T-cell (primary cell): Measurements from ENCODE around the gene JTB. TPM values are rescaled to one million over a fixed set of nuclear protein-coding genes. Genes with fewer than 3 reads are reported as not detected.
"Not testable (repeated sequence)": the region's sequence is repeated elsewhere in the genome, so short reads cannot be mapped to it uniquely, and the experiment has no call there.

Experiments used
- ATAC-seq, 4 experiments: fragments of 200-7000 bp in 3 of 4; fragments of 150-1000 bp in 1 of 4; cut with Tn5 transposase; replicated peaks in 1 of 4; 1 replicate in 3 of 4; 2 replicates in 1 of 4; pipeline ENCODE4 v1.10.0; 2021; ENCODE audit warnings: moderate library complexity in 3 of 4, mild to moderate bottlenecking in 2 of 4, moderate number of reproducible peaks in 1 of 4
- CTCF ChIA-PET, 2 donors: fragments of 300-600 bp; sonication (Branson Sonifier 250); formaldehyde crosslinking; loops; one replicate each; lab custom pipeline; 2022; ENCODE audit warnings: antibody characterized with exemption in 2 of 2; lab: Charles Lee
- POLR2A ChIA-PET, 2 donors: fragments of 300-600 bp; sonication (Branson Sonifier 250); formaldehyde crosslinking; loops; one replicate each; lab custom pipeline; 2022; ENCODE audit warnings: antibody characterized with exemption in 2 of 2; lab: Charles Lee
- DNase-seq, 35 experiments: peaks; one replicate each; pipeline versions ENCODE4 v3.0.0 to v3.0.0-alpha.2; 2013 to 2023
- H3K27ac ChIP-seq: one replicate; pipeline ENCODE4 v1.5.1; 2013; ENCODE audit warnings: low read length
- H3K27me3 ChIP-seq, 2 experiments: replicated peaks in 1 of 2; 1 replicate in 1 of 2; 2 replicates in 1 of 2; pipeline versions ENCODE4 v1.6.1 to v1.7.0; 2013; ENCODE audit warnings: low read length in 1 of 2, mixed read lengths in 1 of 2; ENCODE audit not compliant: control insufficient read depth in 2 of 2, insufficient read depth in 2 of 2; ENCODE audit errors: extremely low read depth in 1 of 2
- H3K36me3 ChIP-seq, 2 donors: 1 replicate in 1 of 2; 2 replicates in 1 of 2; pipeline versions ENCODE4 v1.6.1 to v1.7.0; 2013; ENCODE audit warnings: low read length in 1 of 2; ENCODE audit not compliant: control insufficient read depth in 2 of 2, insufficient read depth in 1 of 2; ENCODE audit errors: extremely low read depth in 1 of 2
- H3K4me1 ChIP-seq, 2 experiments: 1 replicate in 1 of 2; 2 replicates in 1 of 2; pipeline versions ENCODE4 v1.6.1 to v1.7.0; 2013; ENCODE audit warnings: low read length in 2 of 2, mixed read lengths in 1 of 2; ENCODE audit not compliant: insufficient read depth in 2 of 2, control insufficient read depth in 1 of 2; ENCODE audit errors: extremely low read depth in 1 of 2
- H3K4me3 ChIP-seq, 2 donors: 1 replicate in 1 of 2; 2 replicates in 1 of 2; pipeline versions ENCODE4 v1.5.1 to v1.7.0; 2013; ENCODE audit warnings: mild to moderate bottlenecking in 2 of 2, low read length in 1 of 2, moderate library complexity in 1 of 2; ENCODE audit not compliant: control insufficient read depth in 1 of 2; ENCODE audit errors: extremely low read depth in 1 of 2
- H3K9me3 ChIP-seq: 2 replicates; pipeline ENCODE4 v1.7.0; 2013
- H3K27ac Mint-ChIP-seq, 2 donors: one replicate each; pipeline ENCODE4 v1.8.0; 2020 to 2021; ENCODE audit warnings: mild to moderate bottlenecking in 2 of 2, mixed read lengths in 2 of 2
- H3K27me3 Mint-ChIP-seq, 2 donors: one replicate each; pipeline ENCODE4 v1.8.0; 2021 to 2022; ENCODE audit warnings: mixed read lengths in 2 of 2
- H3K36me3 Mint-ChIP-seq: one replicate; pipeline ENCODE4 v1.8.0; 2021; ENCODE audit warnings: mixed read lengths
- H3K4me1 Mint-ChIP-seq, 3 donors: one replicate each; pipeline ENCODE4 v1.8.0; 2020 to 2022; ENCODE audit warnings: mixed read lengths in 3 of 3, mild to moderate bottlenecking in 1 of 3
- H3K4me3 Mint-ChIP-seq, 3 donors: one replicate each; pipeline ENCODE4 v1.8.0; 2020 to 2022; ENCODE audit warnings: mild to moderate bottlenecking in 3 of 3, mixed read lengths in 3 of 3, moderate library complexity in 3 of 3
- H3K9me3 Mint-ChIP-seq, 3 donors: one replicate each; pipeline ENCODE4 v1.8.0; 2020 to 2022; ENCODE audit warnings: mixed read lengths in 3 of 3
- whole genome bisulfite sequencing: methylation state at CpG from one replicate; pipeline ENCODE4 v1.1.5; 2013; ENCODE audit warnings: missing lambda C conversion rate; ENCODE audit not compliant: insufficient coverage; 5-methylcytosine and 5-hydroxymethylcytosine counted together
- total RNA-seq, 35 experiments: library from RNA in 6 of 35; stranded (reverse) in 6 of 35; fragments of 120-200 nt in 1 of 35; gene quantifications; one replicate each; pipeline versions ENCODE4 v1.2.1 to v1.2.4 and lab custom pipeline; 2013 to 2026

The JTB gene
- total RNA-seq, 5 donors from 2014 or later (not counting 1 experiment from before 2014, with no cell fraction given), result 90.4 to 137 (median 129) TPM

GRCh38 chr1:153984123-153984894 is 6.8 kb upstream of the JTB start:
- Histone ChIP-seq H3K9me3 (no peaks in the 10 kb centered on the region), H3K36me3 (no peaks in the 10 kb centered on the region), H3K27ac (no peak overlapping the region), H3K4me3 (no peak overlapping the region), H3K27me3 (peaks cover 0 to 7% of the 10 kb centered on the region in 2 experiments), H3K4me1 (peaks cover 2 to 12% of the 10 kb centered on the region in 2 experiments)
- peaks cover 19 to 22% (median 19%) of the 10 kb centered on the region in 3 donors for H3K4me1 Mint-ChIP-seq
- 100% methylated on average over 2 of the region's 6 CpGs for WGBS
- H3K36me3 Mint-ChIP-seq, result no peaks in the 10 kb centered on the region
- ATAC-seq (no peak), DNase-seq (no peak)
- ChIA-PET CTCF (interaction anchor here in 1 of 2 donors (1.3 kb wide), 1 partner anchor 161 kb away, joined by 3 read pairs; no protein-coding TSS in a partner anchor), POLR2A (interaction anchor here in 1 of 2 donors (0.6 kb wide), 2 partner anchors 8 to 21 kb away, joined by 3 read pairs; partner anchors contain the start of gene SLC39A1)
- no peaks in the 10 kb centered on the region for H3K9me3 Mint-ChIP-seq
- no peak overlapping the region for H3K4me3 Mint-ChIP-seq
- H3K27me3 Mint-ChIP-seq, result peaks cover 9 to 13% of the 10 kb centered on the region in 2 donors
- H3K27ac Mint-ChIP-seq, result no peak overlapping the region

DNA sequence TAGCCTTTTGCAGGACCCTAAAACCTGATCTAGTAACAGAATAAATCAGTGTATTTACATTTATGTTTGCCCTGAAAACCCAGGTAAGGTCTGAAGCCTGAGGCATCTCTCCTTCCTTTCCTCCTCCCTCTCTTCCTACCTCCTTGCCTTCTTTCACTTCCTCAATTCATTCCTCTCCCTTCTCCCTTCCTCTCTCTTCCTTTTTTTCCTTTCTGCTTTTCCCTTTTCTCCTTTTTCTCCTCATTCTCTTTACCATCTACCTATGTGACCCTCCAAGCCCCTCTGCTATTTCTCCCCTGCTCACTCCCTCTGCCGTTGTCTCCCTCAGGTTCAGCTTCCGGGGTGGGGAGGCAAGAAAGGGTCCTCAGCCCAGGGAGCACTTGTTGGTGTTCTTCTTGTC is 4.3 kb upstream of the JTB start:
- peaks cover 7 to 18% of the 10 kb centered on the region in 2 experiments for H3K4me1 ChIP-seq
- DNase-seq, H3K36me3 ChIP-seq, H3K36me3 Mint-ChIP-seq, H3K4me3 ChIP-seq, H3K27me3 ChIP-seq, H3K4me3 Mint-ChIP-seq, CTCF ChIA-PET, H3K9me3 Mint-ChIP-seq, H3K27ac Mint-ChIP-seq, H3K27ac ChIP-seq, ATAC-seq, H3K9me3 ChIP-seq: not testable (repeated sequence)
- POLR2A ChIA-PET, result interaction anchor here in 1 of 2 donors (0.6 kb wide), 1 partner anchor 89 kb away, joined by 7 read pairs; no protein-coding TSS in a partner anchor
- Mint-ChIP-seq H3K4me1 (peaks cover 26 to 33% (median 29%) of the 10 kb centered on the region in 3 donors), H3K27me3 (peaks cover 9 to 13% of the 10 kb centered on the region in 2 donors)
- no CpG with 5 or more reads among the region's 2 CpGs for whole genome bisulfite sequencing

DNA sequence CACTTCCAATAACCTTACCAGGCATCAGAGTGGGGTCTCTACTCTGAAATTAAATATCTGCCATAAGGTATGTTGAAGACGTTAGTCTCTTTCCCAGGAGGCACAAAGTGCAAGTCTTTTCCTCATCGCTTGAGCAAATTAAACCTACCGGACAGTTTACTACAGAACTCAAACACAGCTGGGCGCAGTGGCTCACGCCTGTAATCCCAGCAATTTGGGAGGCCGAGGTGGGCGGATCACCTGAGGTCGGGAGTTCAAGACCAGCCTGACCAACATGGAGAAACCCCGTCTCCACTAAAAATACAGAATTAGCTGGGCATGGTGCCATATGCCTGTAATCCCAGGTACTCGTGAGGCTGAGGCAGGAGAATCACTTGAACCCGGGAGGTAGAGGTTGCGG is 1.6 kb upstream of the JTB start:
- not testable (repeated sequence) for H3K4me3 ChIP-seq, H3K9me3 ChIP-seq, H3K27me3 ChIP-seq, ATAC-seq, DNase-seq, H3K27ac ChIP-seq, H3K27me3 Mint-ChIP-seq, H3K9me3 Mint-ChIP-seq
- POLR2A ChIA-PET, result interaction anchor here in 1 of 2 donors (1.7 kb wide), 1 partner anchor 11 kb away, joined by 6 read pairs; no protein-coding TSS in a partner anchor
- H3K4me1 ChIP-seq, result peaks cover 15 to 28% of the 10 kb centered on the region in 2 experiments
- H3K36me3 Mint-ChIP-seq, result peaks cover 12% of the 10 kb centered on the region
- peaks cover under 1 to 18% of the 10 kb centered on the region in 2 donors for H3K36me3 ChIP-seq
- 100% methylated on average over 6 of the region's 12 CpGs for WGBS
- peak overlapping the region in 1 of 2 donors; percentile 43 for H3K27ac Mint-ChIP-seq
- H3K4me3 Mint-ChIP-seq, result peak overlapping the region; percentile 92 to 97 (median 97)
- H3K4me1 Mint-ChIP-seq, result peaks cover 32 to 33% (median 33%) of the 10 kb centered on the region in 3 donors
- CTCF ChIA-PET, result interaction anchor here in 1 of 2 donors (3.4 kb wide), 1 partner anchor 8 kb away, joined by 14 read pairs; the partner anchor contains the start of gene RAB13

- CTCF ChIA-PET, result interaction anchor here in 1 of 2 donors (0.6 to 3.4 kb wide), 7 partner anchors 8 to 32 kb away, joined by 3 to 23 read pairs (median 8); partner anchors contain the start of genes CREB3L4, DENND4B, RAB13 and RPS27
- POLR2A ChIA-PET, result interaction anchor here (0.6 to 2.9 kb wide), 6 partner anchors 11 to 344 kb away, joined by 3 to 20 read pairs (median 7); partner anchors contain the start of genes CHTOP (in 1 of the 2), CREB3L4 (in 1 of the 2) and RPS27 (in 1 of the 2)
- peaks cover 8 to 25% of the 10 kb centered on the region in 2 donors for H3K36me3 ChIP-seq
- no peaks in the 10 kb centered on the region for H3K9me3 Mint-ChIP-seq
- peaks cover 15% of the 10 kb centered on the region for H3K36me3 Mint-ChIP-seq
- H3K4me1 ChIP-seq, result peaks cover 15 to 28% of the 10 kb centered on the region in 2 experiments
- DNase-seq, result no peak
- peak overlapping the region; percentile 68 for H3K27ac ChIP-seq
- no peaks in the 10 kb centered on the region for H3K27me3 ChIP-seq
- H3K4me3 ChIP-seq, result peak overlapping the region; percentile 93 to 96
- H3K27ac Mint-ChIP-seq, result peak overlapping the region; percentile 92 to 98
- WGBS, result 57% methylated on average over 8 of the region's 9 CpGs
- no peaks in the 10 kb centered on the region for H3K9me3 ChIP-seq
- H3K4me1 Mint-ChIP-seq, result peaks cover 33 to 36% (median 34%) of the 10 kb centered on the region in 3 donors
- no peak for ATAC-seq
- peak overlapping the region; percentile 92 to 97 (median 97) for H3K4me3 Mint-ChIP-seq
- H3K27me3 Mint-ChIP-seq, result no peaks in the 10 kb centered on the region
Observed at GRCh38 chr1:153978274-153978909, 918 bp upstream of the JTB start.

DNA sequence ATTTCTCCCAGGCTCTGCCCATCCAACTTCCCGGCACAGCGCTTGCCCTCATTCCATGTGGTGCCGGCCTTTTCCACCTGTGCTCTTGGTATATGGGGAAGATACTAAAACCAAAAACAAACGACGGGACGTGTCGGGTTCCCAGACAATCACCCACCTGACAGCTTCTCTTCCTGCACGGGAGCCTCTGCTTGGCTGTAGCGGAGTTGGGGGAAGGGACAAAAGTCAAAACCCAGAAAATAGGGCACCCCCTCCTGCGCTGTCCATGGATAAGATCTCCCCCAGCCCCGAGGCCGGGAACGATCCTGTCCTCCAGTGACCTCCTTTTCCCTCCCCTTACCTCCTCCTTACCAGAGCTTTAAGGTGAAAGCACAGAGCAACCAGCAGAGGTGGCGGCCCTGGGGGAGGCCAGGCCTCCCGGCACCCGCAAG is 640 bp downstream of the JTB start:
- H3K27me3 Mint-ChIP-seq, result no peaks in the 10 kb centered on the region
- no peak for DNase-seq
- peaks cover 39 to 47% (median 43%) of the 10 kb centered on the region in 3 donors for H3K4me1 Mint-ChIP-seq
- 3% methylated on average over 6 of the region's 16 CpGs for WGBS
- Histone ChIP-seq H3K27ac (peak overlapping the region; percentile 74), H3K9me3 (no peaks in the 10 kb centered on the region), H3K36me3 (peaks cover 8 to 38% of the 10 kb centered on the region in 2 donors), H3K4me3 (peak overlapping the region; percentile 93 to 96), H3K4me1 (peaks cover 15 to 28% of the 10 kb centered on the region in 2 experiments), H3K27me3 (no peaks in the 10 kb centered on the region)
- ATAC-seq, result no peak
- CTCF ChIA-PET, result interaction anchor here (0.5 to 3.4 kb wide), 8 partner anchors 9 to 296 kb away, joined by 3 to 23 read pairs (median 6); partner anchors contain the start of genes RAB13 (in 2 of the 2), CREB3L4 (in 1 of the 2), DENND4B (in 1 of the 2) and SLC39A1 (in 1 of the 2)
- H3K9me3 Mint-ChIP-seq, result no peaks in the 10 kb centered on the region
- H3K36me3 Mint-ChIP-seq, result peaks cover 15% of the 10 kb centered on the region
- peak overlapping the region; percentile 96 to 97 for H3K27ac Mint-ChIP-seq
- POLR2A ChIA-PET, result interaction anchor here (0.5 to 2.9 kb wide), 7 partner anchors 9 to 199 kb away, joined by 3 to 20 read pairs (median 6); partner anchors contain the start of genes CREB3L4 (in 2 of the 2), RPS27 (in 1 of the 2) and SLC39A1 (in 1 of the 2)
- peak overlapping the region; percentile 92 to 97 (median 97) for H3K4me3 Mint-ChIP-seq
